HG03280 (cell line): ENCODE measurements around the gene SVEP1.
"Not testable (repeated sequence)": the region's sequence is repeated elsewhere in the genome, so short reads cannot be mapped to it uniquely, and the experiment has no call there.

Experiments
- ATAC-seq: cut with Tn5 transposase; IDR thresholded peaks from one replicate; pipeline ENCODE4 v1.9.1; 2021; ENCODE audit warnings: mild to moderate bottlenecking, moderate library complexity; ENCODE audit not compliant: unreplicated experiment

The SVEP1 gene

DNA sequence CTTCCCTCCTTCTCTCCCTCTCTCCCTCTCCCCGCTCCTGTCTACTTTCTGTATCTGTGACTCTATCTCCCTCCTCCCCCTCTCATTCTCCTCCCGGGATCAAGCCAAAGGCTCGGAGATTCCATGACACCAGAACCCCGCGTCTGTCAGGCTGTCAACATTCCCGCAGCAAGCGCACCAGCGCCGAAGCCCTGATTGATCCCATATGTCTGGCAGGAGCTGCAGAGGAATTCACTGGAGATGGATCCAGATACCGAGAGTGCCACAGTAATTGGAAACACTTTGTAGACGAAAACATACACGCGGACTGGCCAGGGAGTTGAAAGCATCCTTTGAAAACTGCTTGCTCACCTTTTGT lies 300 bp upstream of the SVEP1 start:
- ATAC-seq, result no peak

DNA sequence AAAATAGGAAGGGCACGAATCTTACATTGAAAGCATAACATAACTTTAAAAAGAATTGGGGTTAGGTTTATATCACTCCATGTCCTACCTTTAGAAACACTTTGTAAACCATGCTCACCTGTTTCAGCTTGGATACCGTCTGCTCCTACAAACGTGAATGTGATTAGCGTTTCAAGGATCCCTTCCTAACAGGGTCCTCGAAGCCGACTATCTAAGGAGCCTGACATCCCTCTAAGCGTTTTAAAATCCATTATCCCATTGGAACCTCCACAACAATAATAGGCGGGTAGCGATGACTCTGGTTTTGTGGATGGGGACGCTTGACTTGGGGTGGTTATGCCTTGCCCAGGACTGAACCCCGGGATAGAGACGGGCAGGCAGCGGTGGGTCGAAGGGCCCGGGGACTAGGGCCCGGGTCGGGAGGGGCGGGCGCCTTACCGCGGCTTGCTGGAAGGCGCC lies 937 bp downstream of the SVEP1 start:
- ATAC-seq, result no peak

DNA sequence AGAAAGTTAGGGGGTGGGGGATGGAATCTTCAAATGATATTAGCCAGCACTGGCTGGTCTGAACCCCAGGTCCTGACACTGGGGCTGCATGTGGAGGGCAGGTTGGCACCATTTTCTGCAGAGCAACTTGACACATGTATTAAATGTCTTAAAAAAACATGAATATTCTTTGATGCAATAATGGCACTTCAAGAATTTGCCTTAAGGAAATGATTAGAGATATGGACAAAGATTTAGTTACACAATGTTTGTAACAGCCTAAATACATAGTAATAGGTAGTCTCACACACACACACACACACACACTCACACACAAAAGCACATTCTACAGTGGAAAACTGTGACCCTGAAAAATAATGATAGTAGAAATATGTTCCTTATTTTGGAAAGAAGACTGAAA lies 3.6 kb downstream of the SVEP1 start:
- no peak for ATAC-seq

DNA sequence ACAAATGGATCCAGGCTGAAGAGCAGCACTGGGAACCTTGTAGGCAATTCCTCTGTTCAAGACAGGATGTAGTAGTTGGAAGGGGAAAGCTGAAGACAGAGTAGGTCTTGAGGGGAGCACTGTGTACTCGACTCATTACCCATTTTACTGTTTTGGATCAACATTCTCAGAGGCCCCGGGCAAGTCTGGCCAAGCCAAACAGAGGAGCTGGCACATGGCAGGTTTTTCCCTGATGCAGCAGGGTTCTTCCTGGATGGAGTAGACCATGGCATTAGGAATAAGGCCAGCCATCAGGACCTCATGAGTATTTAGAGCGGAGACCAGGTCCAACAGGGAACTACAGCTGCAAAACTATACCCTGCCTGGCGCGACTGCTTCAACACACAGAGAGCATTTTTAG lies 4.4 kb downstream of the SVEP1 start:
- no peak for ATAC-seq

DNA sequence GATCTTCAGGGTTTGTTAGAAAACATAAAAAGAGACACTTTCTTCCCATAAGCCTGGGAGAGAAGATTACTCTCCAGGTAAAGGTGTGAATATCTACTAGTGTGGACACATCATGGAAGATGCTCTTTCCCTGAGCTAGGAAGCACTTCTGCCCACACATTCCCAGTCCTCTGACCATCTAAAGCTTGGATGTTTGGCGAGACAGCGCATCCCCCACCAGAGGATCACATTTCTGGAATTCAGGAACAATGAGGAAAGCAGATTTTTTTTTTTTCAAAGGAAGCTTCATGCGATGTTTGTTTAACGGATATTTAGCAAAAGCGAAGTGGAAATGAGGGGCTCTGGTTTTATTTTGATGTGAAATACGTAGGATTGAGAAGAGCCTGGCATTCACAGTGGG lies 6.2 kb downstream of the SVEP1 start:
- ATAC-seq, result no peak

DNA sequence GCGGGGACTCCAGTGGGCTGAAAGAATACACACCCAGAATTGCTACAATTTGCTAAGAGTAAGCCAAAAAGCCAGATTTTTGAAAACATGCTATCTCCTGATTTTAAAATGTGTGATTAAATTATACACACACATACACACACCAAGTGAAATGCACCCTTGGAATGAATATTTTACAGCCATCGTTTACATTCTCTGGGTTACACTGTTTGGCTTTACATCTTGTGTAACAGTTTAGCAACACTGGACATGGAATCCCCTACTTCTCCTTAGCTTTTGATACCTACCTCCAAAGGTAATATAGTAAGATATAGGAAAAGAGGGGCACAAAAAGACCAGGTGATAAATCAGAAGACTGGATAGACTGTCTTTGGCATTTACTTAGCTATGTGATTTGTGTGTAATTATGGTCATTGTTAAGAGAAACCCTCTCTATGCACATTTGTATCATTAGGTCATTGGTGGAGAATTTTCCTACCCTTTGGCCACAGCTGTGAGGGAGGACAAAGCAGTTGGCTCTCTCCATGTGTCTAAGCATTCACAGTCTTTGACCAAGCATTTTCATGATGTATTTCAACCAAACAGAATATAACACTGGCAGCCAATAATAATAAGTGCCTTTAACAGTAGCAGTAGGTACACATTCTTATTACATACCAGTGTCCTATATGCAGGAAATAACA lies 7.6 kb downstream of the SVEP1 start:
- ATAC-seq, result no peak

DNA sequence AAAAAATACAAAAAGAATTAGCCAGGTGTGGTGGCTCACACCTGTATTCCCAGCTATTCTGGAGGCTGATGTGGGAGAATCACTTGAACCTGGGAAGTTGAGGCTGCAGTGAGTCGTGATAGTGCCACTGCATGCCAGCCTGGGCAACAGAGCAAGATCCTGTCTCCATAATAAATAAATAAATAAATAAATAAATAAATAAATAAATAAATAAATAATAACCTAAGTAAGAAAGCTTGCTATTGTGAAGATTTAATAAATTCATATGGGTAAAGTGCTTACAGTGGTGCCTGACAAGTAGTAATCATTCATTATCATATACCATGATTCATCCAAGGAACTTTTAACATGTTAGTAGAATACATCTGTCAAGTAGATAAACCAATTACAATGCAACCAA lies 13.4 kb downstream of the SVEP1 start:
- ATAC-seq, result no peak

DNA sequence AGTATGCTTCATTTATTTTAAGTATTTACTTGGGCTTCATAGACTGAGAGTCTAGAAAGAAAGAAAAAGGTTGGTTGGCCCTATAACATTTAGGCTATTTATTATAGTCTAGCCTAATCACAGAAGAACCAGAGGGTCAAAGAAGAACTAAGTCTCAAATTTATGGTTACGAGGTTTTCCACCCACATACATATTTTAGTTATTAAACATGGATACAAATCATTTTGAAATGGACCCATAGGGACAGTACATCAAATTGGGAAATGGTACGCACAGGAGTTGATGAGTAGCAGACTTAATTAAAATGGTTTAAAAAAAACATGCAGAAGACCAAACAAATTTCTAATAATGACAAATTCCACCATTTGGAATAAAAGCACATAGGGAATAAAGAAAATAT lies 17.7 kb downstream of the SVEP1 start:
- no peak for ATAC-seq

DNA sequence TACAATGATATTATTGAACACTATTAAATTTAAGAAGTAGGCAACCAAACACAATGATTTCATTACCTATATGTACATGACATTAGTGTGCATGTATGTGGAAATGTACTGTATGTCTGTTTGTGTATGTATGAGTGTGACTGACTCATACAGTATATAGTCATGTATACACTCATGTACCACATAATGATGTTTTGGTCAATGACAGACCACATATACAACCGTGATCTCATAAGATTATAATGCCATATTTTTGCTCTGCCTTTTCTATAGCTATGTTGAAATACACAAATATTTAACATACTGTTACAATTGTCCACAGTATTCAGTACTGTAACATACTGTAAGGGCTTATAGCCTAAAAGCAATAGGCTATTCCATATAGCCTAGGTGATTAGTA lies 19.7 kb downstream of the SVEP1 start:
- no peak for ATAC-seq

DNA sequence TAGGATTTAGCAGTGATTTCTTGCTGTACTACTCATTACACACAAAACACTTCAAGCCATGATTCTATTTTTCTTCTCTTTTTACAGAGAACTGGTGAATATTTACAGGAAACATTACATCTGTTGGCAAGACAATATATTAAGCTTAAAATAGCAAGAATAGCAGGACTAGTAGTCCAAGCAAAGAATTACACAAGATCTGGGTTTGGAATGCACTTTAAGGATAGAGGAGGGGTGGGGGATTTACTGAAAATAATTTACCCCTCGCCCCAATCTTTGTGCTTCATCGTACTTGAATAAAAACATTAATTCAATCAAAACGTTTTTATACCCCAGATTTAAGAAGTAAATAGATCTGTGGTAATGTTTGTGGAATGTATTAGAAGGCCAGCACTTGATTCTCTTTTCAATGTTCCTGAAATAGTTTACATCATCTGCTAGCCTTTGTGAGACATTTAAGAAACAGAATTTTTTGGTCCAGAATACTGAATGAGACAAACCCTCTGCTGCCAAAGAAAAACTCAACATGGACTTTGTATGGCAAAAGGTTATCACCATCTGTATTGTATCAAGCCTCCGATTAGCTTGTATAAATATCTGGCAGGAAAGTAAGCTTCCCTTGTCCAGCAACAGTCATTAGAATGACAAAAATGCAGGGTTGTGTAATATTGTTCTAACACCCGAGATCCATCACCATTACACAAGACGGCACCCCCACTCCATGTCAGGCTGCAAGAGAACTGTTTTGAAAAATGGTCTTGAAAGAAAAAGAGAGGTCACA lies 23.8 kb downstream of the SVEP1 start:
- ATAC-seq, result no peak

DNA sequence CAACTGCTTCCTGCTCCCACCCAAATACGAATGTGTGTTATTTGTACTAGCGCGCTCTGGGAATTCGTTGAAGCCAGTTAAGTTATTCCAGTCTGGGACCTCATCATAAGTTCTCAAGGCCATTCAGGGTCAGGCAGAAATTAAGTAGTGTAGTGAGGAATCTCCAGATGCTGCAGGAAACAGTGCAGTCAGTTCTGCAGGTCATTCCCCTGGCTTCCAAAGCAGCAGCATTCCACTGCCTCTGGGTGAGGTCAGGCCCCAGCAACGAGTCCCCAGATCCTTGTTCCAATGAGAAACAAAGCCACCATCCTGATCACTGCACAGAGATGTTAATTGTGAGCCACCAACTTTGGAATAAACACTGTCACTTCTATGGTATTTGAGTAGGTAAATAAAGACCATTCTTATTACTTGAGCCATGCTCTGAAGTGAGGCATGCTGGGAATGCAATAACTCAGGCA lies 33.1 kb downstream of the SVEP1 start:
- ATAC-seq, result no peak

DNA sequence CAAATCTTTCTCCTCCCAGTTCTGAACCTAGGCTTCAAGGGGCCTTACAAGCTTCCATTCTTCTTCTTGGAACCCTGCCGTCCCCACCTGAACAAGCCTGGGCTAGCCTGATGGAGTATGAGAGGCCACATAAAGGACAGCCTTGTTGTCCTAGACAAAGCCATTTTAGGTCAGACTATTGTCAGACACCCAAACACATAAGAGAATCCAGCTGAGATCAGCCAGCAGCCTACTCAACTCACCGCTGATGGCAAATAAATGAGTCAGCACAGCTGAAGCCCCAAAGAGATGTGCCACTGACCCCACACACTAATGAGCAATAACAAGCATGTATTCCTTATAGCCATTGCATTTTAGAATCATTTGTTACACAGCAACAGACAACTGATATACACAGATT lies 33.8 kb downstream of the SVEP1 start:
- no peak for ATAC-seq

DNA sequence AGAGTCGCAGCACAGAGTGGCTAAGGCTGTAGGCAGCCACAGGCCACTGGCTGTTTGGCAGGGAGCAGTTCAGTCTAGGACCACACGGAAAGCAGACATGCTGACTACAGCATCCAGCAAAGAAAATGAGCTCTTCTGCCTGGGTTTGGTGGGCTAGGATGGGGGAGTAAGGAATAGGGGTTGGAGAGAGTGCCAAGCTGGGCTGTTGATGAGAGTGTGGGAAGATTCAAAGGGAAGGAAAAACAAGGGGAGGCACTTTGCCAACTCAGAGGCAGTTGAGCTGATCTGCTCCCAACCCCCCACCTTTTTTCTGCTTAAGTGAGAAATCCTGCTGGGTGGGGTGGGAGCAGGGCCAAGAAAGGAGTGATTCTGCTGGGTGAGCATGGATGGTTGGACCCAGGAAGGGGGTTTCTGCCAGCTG lies 35.9 kb downstream of the SVEP1 start:
- no peak for ATAC-seq

DNA sequence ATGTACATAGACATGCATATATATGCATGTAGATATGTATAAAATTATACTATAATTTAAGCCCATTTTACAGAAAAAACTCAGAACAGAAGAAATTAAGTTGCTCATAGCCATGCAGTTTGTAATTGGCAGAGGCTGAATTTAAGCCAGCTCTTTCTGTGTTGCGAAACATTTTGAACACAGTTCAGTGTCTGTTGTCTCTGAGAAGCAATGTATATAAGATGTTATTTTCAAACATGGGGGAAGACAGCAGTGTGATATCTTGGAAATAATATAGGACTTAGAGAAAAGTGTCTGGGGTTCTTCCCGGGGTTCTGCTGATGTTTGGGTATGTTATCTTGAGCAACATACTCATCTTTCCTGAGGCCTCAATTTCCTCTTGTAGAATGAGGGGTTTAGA lies 37.6 kb downstream of the SVEP1 start:
- ATAC-seq, result no peak

DNA sequence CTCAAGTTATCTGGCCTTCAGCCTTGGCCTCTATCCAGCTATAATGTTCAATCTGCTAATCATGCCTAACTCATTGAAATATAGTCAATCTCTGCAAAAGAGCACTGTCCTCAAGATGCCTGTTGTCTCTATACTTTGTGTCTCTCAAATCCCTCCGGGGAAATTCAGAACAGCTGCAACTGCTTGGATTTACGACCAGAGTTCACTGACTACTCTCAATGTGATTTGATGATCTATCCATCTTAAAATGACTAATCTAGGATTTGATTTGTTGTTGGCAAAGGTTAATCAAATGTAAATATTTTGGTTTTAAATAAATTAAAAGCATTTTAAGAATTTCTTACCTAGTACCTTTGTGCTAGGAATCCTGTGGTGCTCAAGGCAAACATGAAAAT lies 40.9 kb downstream of the SVEP1 start:
- ATAC-seq, result no peak

DNA sequence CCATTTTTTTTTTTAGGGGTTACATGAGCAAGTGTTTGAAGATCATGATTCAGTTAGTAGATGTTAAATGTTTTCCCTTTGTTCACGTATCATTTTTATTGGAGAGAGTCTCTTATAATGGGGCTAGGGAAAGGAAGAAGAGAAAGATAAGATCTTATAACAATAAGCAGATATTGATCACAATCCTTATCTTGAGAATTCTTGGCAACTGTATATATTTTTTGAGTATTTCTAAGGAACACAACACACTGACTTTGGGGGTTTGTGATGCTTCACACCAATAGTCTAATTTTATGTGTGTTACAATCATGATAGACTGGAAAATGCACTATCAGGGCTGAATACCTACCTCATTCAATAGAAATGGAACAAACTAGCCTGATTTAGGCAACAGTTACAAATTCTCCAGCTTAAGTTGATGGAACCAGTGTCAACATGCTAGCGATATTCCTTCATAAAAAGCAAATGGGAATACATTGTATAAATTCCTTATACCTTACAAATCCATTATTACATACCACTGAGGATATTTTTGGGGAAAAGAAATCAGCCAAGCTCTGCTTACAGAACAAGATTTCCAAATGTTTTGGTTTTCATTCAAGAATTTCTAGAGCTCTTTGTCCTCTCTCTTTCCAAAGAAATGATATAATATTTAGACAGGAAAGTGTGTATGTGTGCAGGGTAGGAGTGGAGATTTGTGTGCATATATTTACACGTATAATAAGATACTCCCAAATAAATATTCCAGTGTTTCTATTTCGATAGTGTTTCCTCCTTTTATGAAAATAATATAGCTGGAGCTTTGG lies 41.5 kb downstream of the SVEP1 start:
- ATAC-seq, result no peak

DNA sequence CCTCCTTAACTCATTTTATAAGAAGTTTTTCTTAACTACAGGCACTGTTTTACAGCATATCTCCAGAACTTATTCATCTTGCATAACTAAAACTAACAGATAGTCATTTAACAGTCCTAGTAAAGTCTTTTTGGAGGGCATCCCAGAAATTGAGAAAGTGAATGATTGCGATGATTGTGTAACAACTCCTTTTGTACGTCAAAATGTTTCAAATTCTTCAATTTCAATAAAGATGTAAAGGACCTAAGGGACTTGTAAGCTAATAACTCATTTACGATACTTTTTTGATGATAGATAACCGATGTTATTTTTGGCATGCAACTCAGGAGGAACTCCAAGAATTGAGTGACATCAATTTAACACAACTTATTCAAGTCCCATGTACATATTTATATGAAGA lies 42.7 kb downstream of the SVEP1 start:
- ATAC-seq, result no peak

DNA sequence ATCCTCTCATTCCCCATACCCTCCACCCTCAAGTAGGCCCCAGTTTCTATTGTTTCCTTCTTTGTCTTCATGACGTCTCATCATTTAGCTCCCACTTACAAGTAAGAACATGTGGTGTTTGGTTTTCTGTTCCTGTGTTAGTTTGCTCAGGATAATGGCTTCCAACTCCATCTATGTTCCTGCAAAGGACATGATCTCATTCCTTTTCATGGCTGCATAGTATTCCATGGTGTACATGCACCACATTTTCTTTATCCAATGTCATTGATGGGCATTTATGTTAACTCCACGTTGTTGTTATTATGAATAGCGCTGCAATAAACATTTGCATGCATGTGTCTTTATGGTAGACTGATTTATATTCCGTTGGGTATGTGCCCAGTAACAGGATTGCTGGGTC lies 45.4 kb downstream of the SVEP1 start:
- ATAC-seq, result not testable (repeated sequence)

DNA sequence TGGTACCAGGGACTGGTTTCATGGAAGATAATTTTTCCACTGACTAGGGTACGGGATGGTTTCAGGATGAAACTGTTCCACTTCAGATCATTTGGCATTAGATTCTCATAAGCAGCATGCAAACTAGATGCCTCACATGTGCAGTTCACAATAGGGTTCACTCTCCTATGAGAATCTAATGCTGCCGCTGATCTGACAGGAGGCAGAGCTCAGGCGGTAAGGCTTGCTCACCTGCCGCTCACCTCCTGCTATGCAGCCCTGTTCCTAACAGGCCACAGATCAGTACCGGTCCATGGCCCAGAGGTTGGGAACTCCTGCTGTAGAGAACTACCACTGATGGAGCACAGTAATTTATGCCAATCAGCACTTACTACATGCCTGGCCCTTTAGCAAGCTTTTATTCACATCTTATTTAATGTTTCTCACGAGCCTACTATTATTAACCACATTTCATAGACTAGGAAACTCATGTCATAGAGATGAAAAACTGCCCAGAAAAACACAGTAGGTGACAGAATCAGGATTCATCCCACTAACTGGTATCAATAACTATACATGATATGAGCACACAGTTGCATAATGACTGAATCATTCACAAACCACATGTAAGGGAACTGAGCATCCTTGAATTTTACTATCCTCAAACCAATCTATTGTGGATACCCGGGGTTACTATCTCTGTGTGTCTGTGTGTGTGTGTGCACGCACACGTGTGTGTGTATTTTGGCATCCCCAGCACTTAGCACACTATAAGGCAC lies 46.5 kb downstream of the SVEP1 start:
- ATAC-seq, result no peak

DNA sequence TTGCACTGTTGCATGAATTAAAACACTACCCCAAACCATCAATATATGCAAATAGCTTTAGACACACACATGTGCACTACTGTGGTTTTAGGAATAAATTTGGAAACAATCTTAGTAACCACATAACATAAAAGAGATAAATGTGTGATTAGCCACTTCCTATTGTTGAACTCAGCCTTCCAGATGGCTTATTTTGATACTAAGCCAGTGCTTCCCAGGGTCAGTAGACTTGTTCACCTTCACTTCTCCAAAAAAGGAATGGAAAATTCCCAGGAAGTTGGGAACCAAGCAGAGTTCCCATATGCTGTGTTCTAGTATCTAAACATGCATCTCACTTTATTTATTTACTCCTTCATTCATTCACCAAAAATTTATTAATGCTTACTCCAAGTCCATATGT lies 47.8 kb downstream of the SVEP1 start:
- ATAC-seq, result no peak

DNA sequence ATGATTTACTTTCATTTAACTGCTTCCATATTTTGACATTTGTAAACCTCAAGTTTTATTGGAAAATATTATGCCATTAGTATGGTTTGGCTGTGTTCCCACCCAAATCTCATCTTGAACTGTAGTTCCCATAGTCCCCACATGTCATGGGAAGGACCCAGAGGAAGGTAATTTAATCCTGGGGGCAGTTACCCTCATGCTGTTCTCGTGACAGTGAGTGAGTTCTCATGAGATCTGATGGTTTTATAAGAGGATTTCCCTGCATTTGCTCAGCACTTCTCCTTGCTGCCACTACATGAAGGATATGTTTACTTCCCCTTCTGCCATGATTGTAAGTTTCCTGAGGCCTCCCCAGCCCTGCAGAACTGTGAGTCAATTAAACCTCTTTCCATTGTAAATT lies 48.3 kb downstream of the SVEP1 start:
- not testable (repeated sequence) for ATAC-seq
